VCaP (cell line): ENCODE results near the gene COLEC12.
A peak's percentile ranks its signal among the peaks of the same experiment; 100 is the strongest.

Experiments
- H3K27ac ChIP-seq: fragments of 450-650 bp; 2 replicates; pipeline ENCODE4 v1.5.1; 2017
- TF ChIP-seq, protein P1 (sequence below): fragments of 450-650 bp; conservative IDR thresholded peaks from 2 replicates; pipeline ENCODE4 v1.5.1; 2017; ENCODE audit warnings: mild to moderate bottlenecking, moderate library complexity

Gene COLEC12

DNA sequence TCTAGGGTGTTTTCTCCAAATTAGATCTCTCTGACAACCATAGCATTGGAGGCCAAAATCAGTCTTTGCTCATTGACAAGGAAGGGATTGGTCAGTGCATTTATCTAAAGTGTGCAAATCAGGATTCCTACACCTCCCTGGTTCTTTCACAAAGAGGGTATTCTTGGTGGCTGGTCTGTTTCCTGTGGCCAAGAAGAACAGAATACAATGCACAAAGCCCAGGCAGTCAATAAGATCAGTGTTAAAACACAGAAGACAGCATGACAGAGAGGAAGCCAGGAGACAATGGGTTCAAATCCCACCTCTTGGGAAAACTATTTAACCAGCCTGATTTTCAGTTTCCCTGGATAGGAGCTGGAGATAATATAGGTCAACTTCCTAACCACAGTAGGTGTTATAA, 186.6 kb downstream of the COLEC12 start:
- TF ChIP-seq, protein P1, sequence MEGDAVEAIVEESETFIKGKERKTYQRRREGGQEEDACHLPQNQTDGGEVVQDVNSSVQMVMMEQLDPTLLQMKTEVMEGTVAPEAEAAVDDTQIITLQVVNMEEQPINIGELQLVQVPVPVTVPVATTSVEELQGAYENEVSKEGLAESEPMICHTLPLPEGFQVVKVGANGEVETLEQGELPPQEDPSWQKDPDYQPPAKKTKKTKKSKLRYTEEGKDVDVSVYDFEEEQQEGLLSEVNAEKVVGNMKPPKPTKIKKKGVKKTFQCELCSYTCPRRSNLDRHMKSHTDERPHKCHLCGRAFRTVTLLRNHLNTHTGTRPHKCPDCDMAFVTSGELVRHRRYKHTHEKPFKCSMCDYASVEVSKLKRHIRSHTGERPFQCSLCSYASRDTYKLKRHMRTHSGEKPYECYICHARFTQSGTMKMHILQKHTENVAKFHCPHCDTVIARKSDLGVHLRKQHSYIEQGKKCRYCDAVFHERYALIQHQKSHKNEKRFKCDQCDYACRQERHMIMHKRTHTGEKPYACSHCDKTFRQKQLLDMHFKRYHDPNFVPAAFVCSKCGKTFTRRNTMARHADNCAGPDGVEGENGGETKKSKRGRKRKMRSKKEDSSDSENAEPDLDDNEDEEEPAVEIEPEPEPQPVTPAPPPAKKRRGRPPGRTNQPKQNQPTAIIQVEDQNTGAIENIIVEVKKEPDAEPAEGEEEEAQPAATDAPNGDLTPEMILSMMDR: no peak
- H3K27ac ChIP-seq: no peak overlapping the region

DNA sequence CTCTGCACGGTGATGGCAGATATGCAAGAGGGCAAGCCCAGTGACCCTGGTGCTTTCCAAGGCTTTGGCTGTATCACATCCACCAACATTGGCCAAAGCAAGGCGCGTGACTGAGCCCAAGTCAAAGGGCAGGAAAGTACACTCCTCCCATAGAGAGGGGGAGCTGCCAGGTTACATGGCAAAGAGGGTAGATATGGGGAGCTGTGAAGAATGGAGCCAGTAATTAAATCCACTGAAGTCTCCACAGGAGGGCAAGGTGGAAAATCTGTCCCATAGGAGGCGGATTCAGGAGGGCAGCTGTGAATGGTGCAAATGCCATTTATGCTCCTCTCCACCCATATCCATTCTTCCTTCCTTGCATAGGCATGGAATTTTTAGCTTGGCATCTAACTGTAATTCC, 188.1 kb downstream of the COLEC12 start:
- H3K27ac ChIP-seq: no peak overlapping the region
- TF ChIP-seq, protein P1: no peak

DNA sequence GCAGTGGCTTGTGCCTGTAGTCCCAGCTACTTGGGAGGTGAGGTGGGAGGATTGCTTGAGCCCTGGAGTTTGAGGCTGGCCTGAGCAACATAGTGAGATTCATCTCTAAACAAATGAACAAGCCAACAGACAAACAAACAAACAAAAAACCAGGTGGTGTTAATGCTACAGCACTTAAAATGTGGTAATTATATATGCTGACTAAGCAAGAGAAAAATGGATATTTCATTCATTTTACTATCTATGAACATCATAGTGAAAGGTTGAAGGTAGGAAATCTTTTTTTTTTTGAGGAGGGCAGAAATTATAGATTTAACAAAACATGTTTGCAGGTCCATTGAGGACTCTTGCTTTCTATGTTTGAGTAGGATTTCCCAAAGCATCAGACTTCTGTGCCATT, 190.5 kb downstream of the COLEC12 start:
- TF ChIP-seq, protein P1: no peak
- no peak overlapping the region for H3K27ac ChIP-seq

DNA sequence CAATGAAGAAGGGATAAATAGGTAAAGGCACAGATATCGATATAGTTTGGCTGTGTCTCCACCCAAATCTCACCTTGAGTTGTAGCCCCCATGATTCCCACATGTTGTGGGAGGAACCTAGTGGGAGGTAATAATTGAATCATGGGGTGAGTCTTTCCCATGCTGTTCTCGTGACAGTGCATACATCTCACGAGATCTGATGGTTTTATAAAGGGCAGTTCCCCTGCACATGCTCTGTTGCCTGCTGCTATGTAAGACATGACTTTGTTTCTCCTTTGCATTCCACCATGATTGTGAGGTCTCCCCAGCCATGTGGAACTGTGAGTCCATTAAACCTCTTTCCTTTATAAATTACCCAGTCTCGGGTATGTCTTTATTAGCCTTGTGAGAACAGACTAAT, 192.4 kb downstream of the COLEC12 start:
- H3K27ac ChIP-seq: peak overlapping the region; percentile 91; the same call in 1 of the 2 replicates

DNA sequence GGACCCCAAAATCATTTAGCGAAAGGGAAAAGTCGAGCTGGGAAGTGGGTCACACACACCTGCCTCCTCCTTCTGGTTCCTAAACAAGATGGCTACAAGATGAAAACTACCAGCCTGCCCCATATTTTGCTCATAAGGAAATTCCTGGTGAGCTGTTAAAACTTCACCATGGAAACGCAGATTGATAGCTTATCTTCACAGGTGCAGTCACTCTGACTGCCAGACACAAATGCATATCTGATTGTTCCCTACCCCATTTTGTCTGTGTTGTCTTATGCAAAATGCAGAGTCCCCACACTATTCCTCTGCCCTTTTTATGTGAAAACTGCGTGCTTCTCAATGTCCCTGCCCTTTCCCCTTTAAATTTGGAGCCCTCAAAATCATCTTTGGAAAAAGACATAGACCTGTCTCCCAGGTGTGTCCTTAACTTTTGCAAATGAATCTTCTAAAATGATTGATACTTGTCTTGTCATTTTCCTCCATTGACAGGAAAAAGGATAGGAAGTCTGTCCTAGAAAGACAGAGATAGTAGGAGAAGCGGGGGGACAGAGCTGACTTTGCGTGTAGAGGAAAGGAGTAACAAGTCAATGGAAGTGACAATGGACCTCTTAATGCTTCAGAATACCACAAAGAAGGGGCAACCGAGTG, 193.8 kb downstream of the COLEC12 start:
- peak overlapping the region; percentile 91 for H3K27ac ChIP-seq
- TF ChIP-seq, protein P1: no peak

DNA sequence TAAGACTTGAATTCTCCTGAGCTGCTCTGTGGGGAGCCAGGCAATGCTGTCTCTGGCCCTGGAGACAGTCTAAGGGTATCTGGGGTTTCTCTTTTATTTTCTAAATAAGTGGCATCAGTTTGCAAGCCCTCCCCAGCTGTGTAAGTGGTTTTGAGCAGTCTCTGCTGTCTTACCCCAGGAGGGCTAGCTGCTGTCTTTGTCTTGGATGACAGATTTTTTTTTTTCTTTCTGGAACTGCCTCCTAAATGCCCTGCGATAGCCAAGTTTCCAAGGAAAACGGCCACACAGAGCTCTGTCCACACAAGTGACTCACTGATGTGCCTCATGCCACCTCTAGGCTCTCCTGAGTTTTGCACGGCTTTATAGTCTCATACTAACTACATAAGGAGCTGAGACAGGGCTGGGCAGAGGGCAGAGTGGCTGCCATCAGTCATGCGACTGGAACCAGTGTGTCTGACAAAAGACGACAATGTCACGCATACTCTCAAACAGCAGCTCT, 195.4 kb downstream of the COLEC12 start:
- H3K27ac ChIP-seq: peak overlapping the region; percentile 91; the same call in 1 of the 2 replicates
- TF ChIP-seq, protein P1: no peak

DNA sequence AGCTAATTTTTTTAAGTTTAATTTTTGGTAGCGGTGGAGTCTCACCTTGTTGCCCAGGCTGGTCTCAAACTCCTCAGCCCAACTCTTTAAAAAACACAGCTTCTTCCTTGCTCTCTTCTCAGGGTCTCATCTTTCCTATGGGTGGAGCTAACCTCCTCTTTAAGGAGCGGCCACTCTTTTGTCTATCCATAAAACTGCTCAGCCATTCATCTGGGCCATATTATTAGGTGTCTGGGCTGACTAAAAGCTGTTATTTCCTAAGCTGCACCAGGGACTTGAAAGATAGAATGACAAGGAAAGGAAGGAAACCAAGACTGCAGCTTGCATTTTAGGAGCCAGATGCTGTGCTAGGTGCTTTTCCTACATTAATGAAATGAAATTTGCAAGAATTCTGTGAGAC, 196.9 kb downstream of the COLEC12 start:
- TF ChIP-seq, protein P1: no peak
- H3K27ac ChIP-seq: no peak overlapping the region; the same call in 1 of the 2 replicates

DNA sequence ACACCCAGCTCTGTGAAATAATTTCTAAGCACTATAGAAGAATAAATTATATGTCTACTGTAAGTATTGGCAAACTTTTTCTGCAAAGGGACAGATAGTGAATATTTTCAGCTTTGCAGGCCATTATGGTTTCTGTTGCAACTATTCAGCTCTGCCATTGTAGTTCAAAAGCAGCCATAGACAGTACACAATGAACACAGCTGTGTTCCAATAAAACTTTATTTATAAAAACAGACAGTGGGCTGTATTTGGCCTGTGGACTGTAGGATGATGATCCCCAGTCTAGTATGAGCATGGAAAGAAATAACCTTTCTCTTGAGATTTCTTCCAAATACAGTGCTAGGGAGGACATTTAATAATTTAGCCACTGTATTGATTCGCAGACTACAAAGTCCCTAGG, 197.5 kb downstream of the COLEC12 start:
- TF ChIP-seq, protein P1: no peak
- peak overlapping the region; percentile 80; the same call in 1 of the 2 replicates for H3K27ac ChIP-seq
